WI38 (cell line): ENCODE results near the gene ZSCAN10.
A peak's percentile ranks its signal among the peaks of the same experiment; 100 is the strongest.

Experiments
- H3K4me3 ChIP-seq: 2 replicates; pipeline ENCODE4 v1.5.1; 2011; ENCODE audit warnings: low read depth, mild to moderate bottlenecking, control low read depth, low read length
- CTCF ChIP-seq: IDR thresholded peaks from 2 replicates; pipeline ENCODE4 v1.5.1; 2012; ENCODE audit warnings: low read depth, mild to moderate bottlenecking, control low read depth, low read length

The ZSCAN10 gene

GRCh38 chr16:3133844-3134243, 34.8 kb upstream of the ZSCAN10 start:
- TF ChIP-seq CTCF: no peak
- H3K4me3 ChIP-seq: peak overlapping the region; percentile 99

- H3K4me3 ChIP-seq: no peak overlapping the region
- peak; percentile 52 for TF ChIP-seq CTCF
These were observed 32.8 kb upstream of the ZSCAN10 start for GRCh38 chr16:3131755-3132377.

GRCh38 chr16:3129137-3130131, 30.3 kb upstream of the ZSCAN10 start:
- TF ChIP-seq CTCF: peak; percentile 76
- H3K4me3 ChIP-seq: peak overlapping the region; percentile 43

GRCh38 chr16:3127745-3128144, 28.7 kb upstream of the ZSCAN10 start:
- no peak overlapping the region for H3K4me3 ChIP-seq
- no peak for TF ChIP-seq CTCF

- no peak for TF ChIP-seq CTCF
- peak overlapping the region; percentile 63 for H3K4me3 ChIP-seq
These were observed 25.1 kb upstream of the ZSCAN10 start for GRCh38 chr16:3123986-3124886.

- no peak overlapping the region for H3K4me3 ChIP-seq
- TF ChIP-seq CTCF: no peak
These were observed 24.0 kb upstream of the ZSCAN10 start for GRCh38 chr16:3122926-3123570.
